ENCODE results near the gene ASTN1.
A peak's percentile ranks its signal among the peaks of the same experiment; 100 is the strongest.

Gene ASTN1

DNA sequence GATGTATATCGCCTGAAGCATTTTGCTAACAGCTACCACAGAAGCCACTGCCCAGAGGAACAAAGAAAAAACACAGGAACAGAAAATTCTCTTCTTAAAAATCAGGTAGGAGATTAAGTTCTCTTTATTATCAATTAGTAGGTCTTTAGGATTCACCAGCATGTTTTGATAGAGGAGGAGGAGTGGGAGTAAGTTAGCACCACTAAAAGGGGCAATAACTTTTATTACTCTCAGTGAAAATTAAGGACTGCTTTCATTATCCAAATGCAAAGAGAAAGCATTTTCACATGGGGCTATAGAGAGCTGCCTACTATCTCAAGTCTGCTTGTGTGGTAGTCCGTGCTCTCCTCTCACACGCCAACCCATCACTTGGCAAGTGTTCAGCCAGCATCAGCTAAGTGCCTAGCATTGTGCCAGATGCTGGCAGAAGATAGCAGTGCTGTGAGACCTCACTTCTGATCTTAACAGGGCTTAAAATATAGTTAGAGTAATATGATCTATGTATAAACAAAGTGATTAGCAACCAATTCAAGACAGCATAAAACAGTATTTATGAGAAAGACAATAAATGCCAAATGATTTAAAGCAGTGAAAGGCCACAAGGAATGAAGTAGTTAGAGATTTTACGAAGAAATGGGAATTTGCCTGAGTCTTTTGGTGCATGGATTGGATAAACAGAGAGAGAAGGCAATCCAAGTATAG, 39.8 kb downstream of the ASTN1 start (continued):
- TF ChIP-seq, protein P1, sequence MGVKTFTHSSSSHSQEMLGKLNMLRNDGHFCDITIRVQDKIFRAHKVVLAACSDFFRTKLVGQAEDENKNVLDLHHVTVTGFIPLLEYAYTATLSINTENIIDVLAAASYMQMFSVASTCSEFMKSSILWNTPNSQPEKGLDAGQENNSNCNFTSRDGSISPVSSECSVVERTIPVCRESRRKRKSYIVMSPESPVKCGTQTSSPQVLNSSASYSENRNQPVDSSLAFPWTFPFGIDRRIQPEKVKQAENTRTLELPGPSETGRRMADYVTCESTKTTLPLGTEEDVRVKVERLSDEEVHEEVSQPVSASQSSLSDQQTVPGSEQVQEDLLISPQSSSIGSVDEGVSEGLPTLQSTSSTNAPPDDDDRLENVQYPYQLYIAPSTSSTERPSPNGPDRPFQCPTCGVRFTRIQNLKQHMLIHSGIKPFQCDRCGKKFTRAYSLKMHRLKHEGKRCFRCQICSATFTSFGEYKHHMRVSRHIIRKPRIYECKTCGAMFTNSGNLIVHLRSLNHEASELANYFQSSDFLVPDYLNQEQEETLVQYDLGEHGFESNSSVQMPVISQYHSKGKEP (tag by site-specific recombination; IDR thresholded peaks at IDR 0.05): peak; percentile 73; the same call in 1 of the 2 replicates
- TF ChIP-seq, protein P2, sequence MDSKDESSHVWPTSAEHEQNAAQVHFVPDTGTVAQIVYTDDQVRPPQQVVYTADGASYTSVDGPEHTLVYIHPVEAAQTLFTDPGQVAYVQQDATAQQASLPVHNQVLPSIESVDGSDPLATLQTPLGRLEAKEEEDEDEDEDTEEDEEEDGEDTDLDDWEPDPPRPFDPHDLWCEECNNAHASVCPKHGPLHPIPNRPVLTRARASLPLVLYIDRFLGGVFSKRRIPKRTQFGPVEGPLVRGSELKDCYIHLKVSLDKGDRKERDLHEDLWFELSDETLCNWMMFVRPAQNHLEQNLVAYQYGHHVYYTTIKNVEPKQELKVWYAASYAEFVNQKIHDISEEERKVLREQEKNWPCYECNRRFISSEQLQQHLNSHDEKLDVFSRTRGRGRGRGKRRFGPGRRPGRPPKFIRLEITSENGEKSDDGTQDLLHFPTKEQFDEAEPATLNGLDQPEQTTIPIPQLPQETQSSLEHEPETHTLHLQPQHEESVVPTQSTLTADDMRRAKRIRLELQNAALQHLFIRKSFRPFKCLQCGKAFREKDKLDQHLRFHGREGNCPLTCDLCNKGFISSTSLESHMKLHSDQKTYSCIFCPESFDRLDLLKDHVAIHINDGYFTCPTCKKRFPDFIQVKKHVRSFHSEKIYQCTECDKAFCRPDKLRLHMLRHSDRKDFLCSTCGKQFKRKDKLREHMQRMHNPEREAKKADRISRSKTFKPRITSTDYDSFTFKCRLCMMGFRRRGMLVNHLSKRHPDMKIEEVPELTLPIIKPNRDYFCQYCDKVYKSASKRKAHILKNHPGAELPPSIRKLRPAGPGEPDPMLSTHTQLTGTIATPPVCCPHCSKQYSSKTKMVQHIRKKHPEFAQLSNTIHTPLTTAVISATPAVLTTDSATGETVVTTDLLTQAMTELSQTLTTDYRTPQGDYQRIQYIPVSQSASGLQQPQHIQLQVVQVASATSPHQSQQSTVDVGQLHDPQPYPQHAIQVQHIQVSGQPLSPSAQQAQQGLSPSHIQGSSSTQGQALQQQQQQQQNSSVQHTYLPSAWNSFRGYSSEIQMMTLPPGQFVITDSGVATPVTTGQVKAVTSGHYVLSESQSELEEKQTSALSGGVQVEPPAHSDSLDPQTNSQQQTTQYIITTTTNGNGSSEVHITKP (tag by site-specific recombination; IDR thresholded peaks at IDR 0.05): no peak
- TF ChIP-seq ZNF266 (tag by site-specific recombination; IDR thresholded peaks at IDR 0.05; ENCODE audit: low read depth): no peak
- no peak for TF ChIP-seq ZNF658 (tag by site-specific recombination; IDR thresholded peaks at IDR 0.05)
- 0 out of 2 replicates have a peak, but pooled peaks have one; percentile 33 for TF ChIP-seq ZBTB17 (tag by site-specific recombination; IDR thresholded peaks at IDR 0.05)
- TF ChIP-seq, protein P3, sequence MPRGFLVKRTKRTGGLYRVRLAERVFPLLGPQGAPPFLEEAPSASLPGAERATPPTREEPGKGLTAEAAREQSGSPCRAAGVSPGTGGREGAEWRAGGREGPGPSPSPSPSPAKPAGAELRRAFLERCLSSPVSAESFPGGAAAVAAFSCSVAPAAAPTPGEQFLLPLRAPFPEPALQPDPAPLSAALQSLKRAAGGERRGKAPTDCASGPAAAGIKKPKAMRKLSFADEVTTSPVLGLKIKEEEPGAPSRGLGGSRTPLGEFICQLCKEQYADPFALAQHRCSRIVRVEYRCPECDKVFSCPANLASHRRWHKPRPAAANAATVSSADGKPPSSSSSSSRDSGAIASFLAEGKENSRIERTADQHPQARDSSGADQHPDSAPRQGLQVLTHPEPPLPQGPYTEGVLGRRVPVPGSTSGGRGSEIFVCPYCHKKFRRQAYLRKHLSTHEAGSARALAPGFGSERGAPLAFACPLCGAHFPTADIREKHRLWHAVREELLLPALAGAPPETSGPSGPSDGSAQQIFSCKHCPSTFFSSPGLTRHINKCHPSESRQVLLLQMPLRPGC (tag by site-specific recombination; IDR thresholded peaks at IDR 0.05): 0 out of 2 replicates have a peak, but pooled peaks have one; percentile 17
- no peak for TF ChIP-seq ZNF16 (tag by site-specific recombination; IDR thresholded peaks at IDR 0.05; ENCODE audit: low read depth)
- no peak for TF ChIP-seq ZBTB7A (tag by site-specific recombination; IDR thresholded peaks at IDR 0.05; ENCODE audit: low read depth)
- TF ChIP-seq ZNF701 (tag by site-specific recombination; IDR thresholded peaks at IDR 0.05): no peak
- TF ChIP-seq GFI1B (tag by site-specific recombination; IDR thresholded peaks at IDR 0.05): no peak
- peak; percentile 42; the same call in 1 of the 2 replicates for TF ChIP-seq ZBTB8A (tag by site-specific recombination; IDR thresholded peaks at IDR 0.05)
- no peak for TF ChIP-seq ZNF501 (tag by site-specific recombination; IDR thresholded peaks at IDR 0.05)
- TF ChIP-seq, protein P4, sequence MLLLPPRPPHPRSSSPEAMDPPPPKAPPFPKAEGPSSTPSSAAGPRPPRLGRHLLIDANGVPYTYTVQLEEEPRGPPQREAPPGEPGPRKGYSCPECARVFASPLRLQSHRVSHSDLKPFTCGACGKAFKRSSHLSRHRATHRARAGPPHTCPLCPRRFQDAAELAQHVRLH (tag by site-specific recombination; IDR thresholded peaks at IDR 0.05): peak; percentile 96
- no peak for TF ChIP-seq ZNF560 (tag by site-specific recombination; IDR thresholded peaks at IDR 0.05; ENCODE audit: borderline replicate concordance)
- TF ChIP-seq ZNF677 (tag by site-specific recombination; IDR thresholded peaks at IDR 0.05): no peak
- TF ChIP-seq, protein P5, sequence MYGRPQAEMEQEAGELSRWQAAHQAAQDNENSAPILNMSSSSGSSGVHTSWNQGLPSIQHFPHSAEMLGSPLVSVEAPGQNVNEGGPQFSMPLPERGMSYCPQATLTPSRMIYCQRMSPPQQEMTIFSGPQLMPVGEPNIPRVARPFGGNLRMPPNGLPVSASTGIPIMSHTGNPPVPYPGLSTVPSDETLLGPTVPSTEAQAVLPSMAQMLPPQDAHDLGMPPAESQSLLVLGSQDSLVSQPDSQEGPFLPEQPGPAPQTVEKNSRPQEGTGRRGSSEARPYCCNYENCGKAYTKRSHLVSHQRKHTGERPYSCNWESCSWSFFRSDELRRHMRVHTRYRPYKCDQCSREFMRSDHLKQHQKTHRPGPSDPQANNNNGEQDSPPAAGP (tag by site-specific recombination; IDR thresholded peaks at IDR 0.05): no peak
- TF ChIP-seq ZNF174 (tag by site-specific recombination; IDR thresholded peaks at IDR 0.05): no peak
- TF ChIP-seq GLIS1 (tag by site-specific recombination; IDR thresholded peaks at IDR 0.05): peak; percentile 19; the same call in 1 of the 2 replicates
- TF ChIP-seq BCL11B (tag by site-specific recombination; IDR thresholded peaks at IDR 0.05; ENCODE audit: low read depth): peak; percentile 77; the same call in 1 of the 2 replicates
- TF ChIP-seq, protein P6, sequence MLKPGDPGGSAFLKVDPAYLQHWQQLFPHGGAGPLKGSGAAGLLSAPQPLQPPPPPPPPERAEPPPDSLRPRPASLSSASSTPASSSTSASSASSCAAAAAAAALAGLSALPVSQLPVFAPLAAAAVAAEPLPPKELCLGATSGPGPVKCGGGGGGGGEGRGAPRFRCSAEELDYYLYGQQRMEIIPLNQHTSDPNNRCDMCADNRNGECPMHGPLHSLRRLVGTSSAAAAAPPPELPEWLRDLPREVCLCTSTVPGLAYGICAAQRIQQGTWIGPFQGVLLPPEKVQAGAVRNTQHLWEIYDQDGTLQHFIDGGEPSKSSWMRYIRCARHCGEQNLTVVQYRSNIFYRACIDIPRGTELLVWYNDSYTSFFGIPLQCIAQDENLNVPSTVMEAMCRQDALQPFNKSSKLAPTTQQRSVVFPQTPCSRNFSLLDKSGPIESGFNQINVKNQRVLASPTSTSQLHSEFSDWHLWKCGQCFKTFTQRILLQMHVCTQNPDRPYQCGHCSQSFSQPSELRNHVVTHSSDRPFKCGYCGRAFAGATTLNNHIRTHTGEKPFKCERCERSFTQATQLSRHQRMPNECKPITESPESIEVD (tag by site-specific recombination; IDR thresholded peaks at IDR 0.05): peak; percentile 91
- TF ChIP-seq FEZF1 (tag by site-specific recombination; IDR thresholded peaks at IDR 0.05): peak; percentile 96
- peak; percentile 88 for TF ChIP-seq WT1 (tag by site-specific recombination; IDR thresholded peaks at IDR 0.05)
- 0 out of 2 replicates have a peak, but pooled peaks have one; percentile 38 for TF ChIP-seq GLI2 (tag by site-specific recombination; IDR thresholded peaks at IDR 0.05; ENCODE audit: borderline replicate concordance, low read depth)
- TF ChIP-seq, protein P7, sequence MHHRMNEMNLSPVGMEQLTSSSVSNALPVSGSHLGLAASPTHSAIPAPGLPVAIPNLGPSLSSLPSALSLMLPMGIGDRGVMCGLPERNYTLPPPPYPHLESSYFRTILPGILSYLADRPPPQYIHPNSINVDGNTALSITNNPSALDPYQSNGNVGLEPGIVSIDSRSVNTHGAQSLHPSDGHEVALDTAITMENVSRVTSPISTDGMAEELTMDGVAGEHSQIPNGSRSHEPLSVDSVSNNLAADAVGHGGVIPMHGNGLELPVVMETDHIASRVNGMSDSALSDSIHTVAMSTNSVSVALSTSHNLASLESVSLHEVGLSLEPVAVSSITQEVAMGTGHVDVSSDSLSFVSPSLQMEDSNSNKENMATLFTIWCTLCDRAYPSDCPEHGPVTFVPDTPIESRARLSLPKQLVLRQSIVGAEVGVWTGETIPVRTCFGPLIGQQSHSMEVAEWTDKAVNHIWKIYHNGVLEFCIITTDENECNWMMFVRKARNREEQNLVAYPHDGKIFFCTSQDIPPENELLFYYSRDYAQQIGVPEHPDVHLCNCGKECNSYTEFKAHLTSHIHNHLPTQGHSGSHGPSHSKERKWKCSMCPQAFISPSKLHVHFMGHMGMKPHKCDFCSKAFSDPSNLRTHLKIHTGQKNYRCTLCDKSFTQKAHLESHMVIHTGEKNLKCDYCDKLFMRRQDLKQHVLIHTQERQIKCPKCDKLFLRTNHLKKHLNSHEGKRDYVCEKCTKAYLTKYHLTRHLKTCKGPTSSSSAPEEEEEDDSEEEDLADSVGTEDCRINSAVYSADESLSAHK (tag by site-specific recombination; IDR thresholded peaks at IDR 0.05): peak; percentile 61
- TF ChIP-seq, protein P8, sequence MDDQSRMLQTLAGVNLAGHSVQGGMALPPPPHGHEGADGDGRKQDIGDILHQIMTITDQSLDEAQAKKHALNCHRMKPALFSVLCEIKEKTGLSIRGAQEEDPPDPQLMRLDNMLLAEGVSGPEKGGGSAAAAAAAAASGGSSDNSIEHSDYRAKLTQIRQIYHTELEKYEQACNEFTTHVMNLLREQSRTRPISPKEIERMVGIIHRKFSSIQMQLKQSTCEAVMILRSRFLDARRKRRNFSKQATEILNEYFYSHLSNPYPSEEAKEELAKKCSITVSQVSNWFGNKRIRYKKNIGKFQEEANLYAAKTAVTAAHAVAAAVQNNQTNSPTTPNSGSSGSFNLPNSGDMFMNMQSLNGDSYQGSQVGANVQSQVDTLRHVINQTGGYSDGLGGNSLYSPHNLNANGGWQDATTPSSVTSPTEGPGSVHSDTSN (CRISPR knock-in tag; IDR thresholded peaks at IDR 0.05): no peak
